HFF-Myc (cell line): ENCODE data around the gene PRSS33.

Source experiments
- DNase-seq: peaks from one replicate; pipeline ENCODE4 v3.0.0-alpha.2; 2011; ENCODE audit warnings: low read depth; ENCODE audit errors: extremely low read depth
- H3K4me3 ChIP-seq: replicated peaks from 2 replicates; pipeline ENCODE4 v1.5.1; 2011; ENCODE audit warnings: low read depth, mild to moderate bottlenecking, control low read depth, low read length
- TF ChIP-seq, protein P1 (sequence below): IDR thresholded peaks from 2 replicates; pipeline ENCODE4 v1.5.1; 2012; ENCODE audit warnings: mild to moderate bottlenecking, low read depth, low read length, control low read depth; ENCODE audit errors: missing control alignments

The PRSS33 gene

DNA sequence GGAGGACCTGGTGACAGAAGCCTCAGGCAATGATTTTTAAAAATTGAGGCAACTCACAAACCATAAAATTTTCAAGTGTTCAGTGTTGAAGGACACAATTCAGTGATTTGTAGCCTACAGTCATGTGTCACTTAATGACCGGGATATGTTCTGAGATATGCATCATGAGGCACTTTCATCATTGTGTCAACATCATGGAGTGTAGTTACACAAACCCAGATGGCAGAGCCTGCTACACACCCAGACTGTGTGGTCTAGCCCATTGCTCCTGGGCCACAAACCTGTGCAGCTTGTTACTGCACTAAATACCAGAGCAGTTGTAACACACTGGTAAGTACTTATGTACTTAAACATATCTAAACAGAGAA lies 12.5 kb upstream of the PRSS33 start:
- DNase-seq: no peak
- TF ChIP-seq, protein P1, sequence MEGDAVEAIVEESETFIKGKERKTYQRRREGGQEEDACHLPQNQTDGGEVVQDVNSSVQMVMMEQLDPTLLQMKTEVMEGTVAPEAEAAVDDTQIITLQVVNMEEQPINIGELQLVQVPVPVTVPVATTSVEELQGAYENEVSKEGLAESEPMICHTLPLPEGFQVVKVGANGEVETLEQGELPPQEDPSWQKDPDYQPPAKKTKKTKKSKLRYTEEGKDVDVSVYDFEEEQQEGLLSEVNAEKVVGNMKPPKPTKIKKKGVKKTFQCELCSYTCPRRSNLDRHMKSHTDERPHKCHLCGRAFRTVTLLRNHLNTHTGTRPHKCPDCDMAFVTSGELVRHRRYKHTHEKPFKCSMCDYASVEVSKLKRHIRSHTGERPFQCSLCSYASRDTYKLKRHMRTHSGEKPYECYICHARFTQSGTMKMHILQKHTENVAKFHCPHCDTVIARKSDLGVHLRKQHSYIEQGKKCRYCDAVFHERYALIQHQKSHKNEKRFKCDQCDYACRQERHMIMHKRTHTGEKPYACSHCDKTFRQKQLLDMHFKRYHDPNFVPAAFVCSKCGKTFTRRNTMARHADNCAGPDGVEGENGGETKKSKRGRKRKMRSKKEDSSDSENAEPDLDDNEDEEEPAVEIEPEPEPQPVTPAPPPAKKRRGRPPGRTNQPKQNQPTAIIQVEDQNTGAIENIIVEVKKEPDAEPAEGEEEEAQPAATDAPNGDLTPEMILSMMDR: no peak
- no peak overlapping the region for H3K4me3 ChIP-seq

DNA sequence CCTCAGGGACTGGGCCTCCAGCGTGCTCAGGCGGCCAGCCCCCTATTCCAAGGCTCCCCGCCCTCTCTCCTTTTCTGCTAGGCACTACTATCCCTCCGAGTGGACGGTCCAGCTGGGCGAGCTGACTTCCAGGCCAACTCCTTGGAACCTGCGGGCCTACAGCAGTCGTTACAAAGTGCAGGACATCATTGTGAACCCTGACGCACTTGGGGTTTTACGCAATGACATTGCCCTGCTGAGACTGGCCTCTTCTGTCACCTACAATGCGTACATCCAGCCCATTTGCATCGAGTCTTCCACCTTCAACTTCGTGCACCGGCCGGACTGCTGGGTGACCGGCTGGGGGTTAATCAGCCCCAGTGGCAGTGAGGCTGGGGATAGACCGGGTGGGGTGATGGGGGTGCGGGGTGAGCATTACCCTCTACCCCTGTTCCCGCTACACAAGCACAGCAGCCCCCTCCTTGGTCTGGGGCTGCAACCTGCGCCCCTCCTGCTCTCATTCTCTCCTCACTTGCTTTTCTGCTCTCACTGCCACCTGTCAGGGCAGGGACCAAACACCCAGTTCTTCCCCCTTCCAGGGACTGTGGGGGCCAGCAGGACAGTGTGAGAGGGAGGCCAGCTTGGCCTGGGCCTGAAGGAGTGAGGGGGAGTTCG lies 12.0 kb upstream of the PRSS33 start:
- H3K4me3 ChIP-seq: no peak overlapping the region
- DNase-seq: no peak
- TF ChIP-seq, protein P1: no peak

DNA sequence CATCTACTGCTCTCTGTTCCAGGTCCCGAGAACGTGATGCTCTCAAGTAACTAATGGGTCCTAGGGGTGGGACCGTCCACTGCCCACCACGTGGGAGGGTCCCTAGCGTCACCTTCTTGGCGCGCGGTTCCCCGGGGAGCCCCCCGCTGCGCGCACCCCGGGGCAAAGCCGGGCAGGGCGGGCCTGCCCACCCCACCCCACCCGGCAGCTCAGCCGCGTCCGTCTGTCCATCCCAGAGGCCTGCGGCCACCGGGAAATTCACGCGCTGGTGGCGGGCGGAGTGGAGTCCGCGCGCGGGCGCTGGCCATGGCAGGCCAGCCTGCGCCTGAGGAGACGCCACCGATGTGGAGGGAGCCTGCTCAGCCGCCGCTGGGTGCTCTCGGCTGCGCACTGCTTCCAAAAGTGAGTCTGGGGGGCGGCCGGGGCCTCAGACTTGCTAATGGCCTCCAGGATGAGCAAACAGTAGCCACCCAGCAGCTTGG lies 11.4 kb upstream of the PRSS33 start:
- no peak overlapping the region for H3K4me3 ChIP-seq
- TF ChIP-seq, protein P1: no peak
- no peak for DNase-seq

DNA sequence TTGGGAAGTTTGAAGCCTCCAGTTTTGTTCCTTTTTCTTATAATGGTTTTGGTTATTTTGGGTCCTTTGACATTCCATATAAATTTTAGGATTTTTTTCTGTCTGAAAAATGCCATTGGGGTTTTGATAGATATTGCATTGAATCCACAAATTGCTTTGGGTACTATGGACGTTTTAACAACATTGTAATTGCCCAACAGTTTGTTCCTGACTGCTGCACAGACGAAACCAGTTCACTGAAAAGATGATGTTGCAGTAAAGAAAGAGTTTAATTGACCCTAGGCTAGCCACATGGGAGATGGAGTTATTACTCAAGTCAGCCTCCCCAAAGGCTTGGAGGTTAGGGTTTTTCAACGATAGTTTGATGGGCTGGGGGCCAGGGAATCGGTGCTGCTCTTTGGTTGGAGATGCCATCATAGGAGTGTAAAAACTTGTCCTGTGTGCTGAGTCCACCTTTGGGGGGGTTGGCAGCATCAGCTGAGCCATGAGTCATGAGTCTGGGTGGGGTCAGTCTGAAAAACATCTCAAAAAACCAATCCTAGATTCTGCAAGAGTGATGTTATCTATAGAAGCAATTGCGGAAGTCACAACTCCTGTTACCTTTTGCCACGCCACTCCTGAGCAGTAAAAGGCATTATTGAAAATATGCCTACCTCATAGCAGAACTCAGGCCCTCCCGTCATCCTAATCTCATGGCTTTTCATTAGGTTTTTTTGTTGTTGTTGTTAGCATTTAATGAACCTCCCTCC lies 8.2 kb upstream of the PRSS33 start:
- DNase-seq: no peak
- TF ChIP-seq, protein P1: no peak
- no peak overlapping the region for H3K4me3 ChIP-seq

DNA sequence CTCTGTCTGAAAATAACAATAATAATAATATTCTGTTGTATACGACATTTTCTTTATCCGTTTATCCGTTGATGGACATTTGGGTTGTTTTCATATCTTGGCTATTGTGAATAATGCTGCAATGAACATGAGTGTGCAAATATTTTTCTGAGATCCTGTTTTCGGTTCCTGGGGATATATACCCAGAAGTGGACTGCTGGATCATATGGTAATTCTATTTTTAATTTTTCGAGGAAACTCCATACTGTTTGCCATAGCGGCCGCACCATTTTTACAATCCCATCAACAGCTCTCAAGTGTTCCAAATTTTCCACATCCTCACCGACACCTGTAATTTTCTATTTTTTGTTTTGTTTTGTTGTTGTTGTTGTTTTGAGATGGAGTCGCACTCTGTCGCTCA lies 5.6 kb upstream of the PRSS33 start:
- TF ChIP-seq, protein P1: no peak
- H3K4me3 ChIP-seq: no peak overlapping the region
- no peak for DNase-seq

DNA sequence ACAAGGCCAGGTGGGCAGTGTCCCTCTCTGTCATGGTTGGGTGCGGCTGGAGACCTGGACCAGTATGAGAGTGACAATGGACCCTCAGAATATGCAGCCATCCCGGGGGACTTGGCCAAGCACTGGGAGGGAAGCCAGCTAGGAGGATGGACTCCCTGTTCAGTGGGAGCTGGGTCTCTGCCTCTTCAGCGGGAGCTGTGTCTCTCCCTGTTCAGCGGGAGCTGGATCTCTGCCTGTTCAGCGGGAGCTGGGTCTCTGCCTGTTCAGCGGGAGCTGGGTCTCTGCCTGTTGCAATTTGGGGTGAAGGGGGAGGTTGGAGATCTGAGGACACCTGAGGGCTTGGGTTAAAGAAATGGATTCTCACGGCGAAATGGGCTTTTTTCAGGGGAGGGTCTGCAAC lies 3.8 kb upstream of the PRSS33 start:
- DNase-seq: no peak
- TF ChIP-seq, protein P1: no peak
- H3K4me3 ChIP-seq: no peak overlapping the region

DNA sequence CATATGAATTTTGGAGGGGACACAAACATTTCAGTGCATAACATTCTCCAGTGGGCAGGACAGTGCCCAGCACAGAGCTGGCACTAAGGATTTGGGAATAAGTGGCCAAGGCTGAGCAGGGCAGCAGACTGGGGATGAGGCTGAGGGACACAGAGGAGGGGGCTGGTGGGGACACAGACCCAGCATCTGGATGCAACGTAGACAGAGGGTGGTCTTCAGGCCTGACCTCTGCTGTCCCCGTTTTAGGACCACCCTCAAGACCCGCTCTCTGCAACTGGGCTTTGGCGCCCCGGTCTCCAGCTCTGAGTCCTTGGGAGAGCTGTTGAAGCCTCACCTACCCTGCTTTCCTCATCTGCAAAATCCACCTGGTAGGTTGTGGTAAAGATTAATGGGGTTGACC lies 3.3 kb upstream of the PRSS33 start:
- TF ChIP-seq, protein P1: no peak
- no peak overlapping the region for H3K4me3 ChIP-seq
- no peak for DNase-seq
